GM23248 (cell line): Measurements from ENCODE around the gene STX16.

Experiments
- EZH2 ChIP-seq: fragments of 200-600 bp; sonication (generic); IDR thresholded peaks from 2 replicates; pipeline ENCODE4 v1.6.1; 2018; ENCODE audit warnings: antibody characterized with exemption, mild to moderate bottlenecking; ENCODE audit not compliant: insufficient read depth, poor library complexity, severe bottlenecking
- EZH2phosphoT487 ChIP-seq: fragments of 200-600 bp; sonication (generic); IDR thresholded peaks from 2 replicates; pipeline ENCODE4 v1.6.1; 2018; ENCODE audit warnings: antibody characterized with exemption, moderate library complexity, mild to moderate bottlenecking, low read depth; ENCODE audit not compliant: insufficient read depth

- TF ChIP-seq EZH2phosphoT487 = no peak
- TF ChIP-seq EZH2 = no peak
Observed at GRCh38 chr20:58647162-58647795, 3.8 kb upstream of the STX16 start.
